Activated gamma-delta T cell treated with anti-CD3 and anti-CD28 coated beads, Interleukin-2, amount 50 U/mL, for 16 hours (primary cell): ENCODE data around the gene ILKAP.

Experiments used
- DNase-seq: peaks from one replicate; pipeline ENCODE4 v3.0.0-alpha.2; 2020; ENCODE audit warnings: low read depth

Gene ILKAP

DNA sequence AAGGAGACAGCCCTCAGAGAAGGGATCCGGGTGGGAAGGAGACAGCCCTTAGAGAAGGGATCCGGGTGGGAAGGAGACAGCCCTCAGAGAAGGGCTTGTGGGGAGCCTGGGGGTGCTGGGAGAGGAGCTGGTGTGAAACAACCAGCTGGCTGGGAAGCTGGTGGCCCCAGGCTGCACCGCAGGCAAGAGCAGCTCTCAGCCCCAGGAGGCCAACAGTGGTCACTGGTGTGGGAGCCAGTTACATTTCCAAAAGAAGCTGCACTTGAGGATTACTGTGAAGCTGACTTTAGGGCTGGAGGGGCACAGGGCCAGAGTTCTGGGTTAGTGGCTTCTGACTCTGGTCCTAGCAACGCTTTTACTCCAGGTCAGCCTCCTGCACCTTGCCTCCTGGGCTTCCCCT is 33.1 kb upstream of the ILKAP start:
- DNase-seq, result no peak

GRCh38 chr2:238235856-238236255 is 32.4 kb upstream of the ILKAP start:
- DNase-seq, result no peak

- DNase-seq, result no peak
Measured at GRCh38 chr2:238235331-238235732, 31.8 kb upstream of the ILKAP start.

- DNase-seq, result no peak
Measured at GRCh38 chr2:238233625-238234024, 30.1 kb upstream of the ILKAP start.

GRCh38 chr2:238231809-238232208 is 28.3 kb upstream of the ILKAP start:
- no peak for DNase-seq

GRCh38 chr2:238231251-238231793 is 27.8 kb upstream of the ILKAP start:
- DNase-seq, result peak; percentile 69

DNA sequence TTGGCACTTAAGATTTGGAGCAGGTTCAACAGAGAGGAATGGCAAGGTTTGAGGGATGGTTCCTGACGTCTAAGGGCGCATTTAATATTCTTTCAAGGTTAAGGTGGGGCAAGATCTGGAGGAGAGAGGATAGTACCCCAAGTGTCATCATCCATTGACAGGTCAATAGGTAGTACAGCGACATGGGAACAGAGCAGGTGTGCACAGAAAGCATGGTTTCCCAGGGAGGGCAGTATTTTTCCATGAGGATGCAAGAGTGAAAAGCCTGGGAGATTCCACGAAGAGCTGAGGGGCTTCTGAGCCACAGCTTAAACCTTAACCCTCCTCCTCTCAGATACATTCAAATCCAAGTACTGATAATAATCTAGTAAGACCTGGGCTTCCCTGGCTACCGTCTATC is 27.2 kb upstream of the ILKAP start:
- no peak for DNase-seq

DNA sequence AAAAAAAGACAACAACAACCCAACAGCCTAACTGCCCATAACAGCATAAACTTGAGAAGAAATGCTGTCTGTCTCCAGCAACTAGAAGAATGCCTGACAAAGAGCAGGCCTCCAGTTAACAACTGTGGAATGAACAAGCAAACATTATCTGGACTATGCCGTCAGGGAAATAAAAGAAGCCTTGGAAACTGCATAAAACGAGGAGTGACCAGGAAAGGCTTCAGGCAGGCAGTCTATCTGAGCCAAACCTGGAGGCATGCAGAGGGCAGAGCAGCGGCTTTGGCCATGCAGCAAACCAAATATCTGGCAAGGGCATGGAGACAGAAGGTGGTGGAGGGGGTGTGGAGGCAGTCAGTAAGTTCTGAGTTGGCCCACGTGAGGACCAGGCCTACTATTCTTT is 25.2 kb upstream of the ILKAP start:
- DNase-seq, result no peak

DNA sequence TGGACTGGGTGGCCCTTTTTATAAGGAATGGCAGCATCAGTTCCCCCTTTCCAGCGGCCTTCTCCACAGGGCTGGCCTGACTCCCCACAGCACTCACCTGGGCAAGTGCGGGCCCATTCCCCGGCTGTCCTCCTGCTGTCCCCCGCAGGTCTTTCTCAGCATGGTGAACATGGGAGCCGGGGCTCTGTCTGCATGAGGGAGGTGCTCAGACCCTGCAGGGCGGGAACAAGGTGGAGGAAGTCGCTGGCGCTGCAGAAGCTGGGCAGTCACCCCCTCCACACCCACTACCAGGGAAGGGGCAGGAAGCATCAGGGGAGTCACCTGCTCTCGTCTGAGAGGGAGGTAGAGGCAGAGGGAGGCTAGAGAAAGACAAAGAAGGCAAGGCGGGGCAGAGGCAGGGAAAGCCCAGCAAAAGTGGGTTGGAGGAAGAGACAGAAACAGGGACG is 24.1 kb upstream of the ILKAP start:
- DNase-seq, result no peak

- no peak for DNase-seq
Measured at GRCh38 chr2:238226698-238227586, 23.4 kb upstream of the ILKAP start.

GRCh38 chr2:238225911-238226697 is 22.6 kb upstream of the ILKAP start:
- DNase-seq, result no peak

DNA sequence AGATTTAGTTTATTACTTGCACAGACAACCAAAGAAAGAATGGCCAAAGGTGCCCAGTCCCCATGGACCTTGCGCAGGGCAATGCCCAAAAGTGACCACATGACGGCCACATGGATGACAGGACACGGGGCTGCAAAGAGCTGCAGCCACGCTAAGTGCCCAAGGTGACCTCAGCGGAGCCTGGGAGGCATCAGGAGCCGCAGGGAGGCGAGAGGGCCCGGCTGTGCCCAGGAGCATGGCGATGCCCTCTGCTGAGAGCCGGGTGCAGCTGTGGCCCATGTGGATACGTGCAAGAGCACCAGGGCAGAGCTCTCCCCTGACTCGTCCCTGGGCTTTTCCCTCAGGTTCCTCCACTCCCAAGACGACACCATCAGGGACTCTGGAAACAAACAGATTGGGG is 21.6 kb upstream of the ILKAP start:
- DNase-seq, result no peak

GRCh38 chr2:238224356-238225035 is 21.0 kb upstream of the ILKAP start:
- no peak for DNase-seq

- no peak for DNase-seq
Measured at GRCh38 chr2:238220892-238221521, 17.5 kb upstream of the ILKAP start.

DNA sequence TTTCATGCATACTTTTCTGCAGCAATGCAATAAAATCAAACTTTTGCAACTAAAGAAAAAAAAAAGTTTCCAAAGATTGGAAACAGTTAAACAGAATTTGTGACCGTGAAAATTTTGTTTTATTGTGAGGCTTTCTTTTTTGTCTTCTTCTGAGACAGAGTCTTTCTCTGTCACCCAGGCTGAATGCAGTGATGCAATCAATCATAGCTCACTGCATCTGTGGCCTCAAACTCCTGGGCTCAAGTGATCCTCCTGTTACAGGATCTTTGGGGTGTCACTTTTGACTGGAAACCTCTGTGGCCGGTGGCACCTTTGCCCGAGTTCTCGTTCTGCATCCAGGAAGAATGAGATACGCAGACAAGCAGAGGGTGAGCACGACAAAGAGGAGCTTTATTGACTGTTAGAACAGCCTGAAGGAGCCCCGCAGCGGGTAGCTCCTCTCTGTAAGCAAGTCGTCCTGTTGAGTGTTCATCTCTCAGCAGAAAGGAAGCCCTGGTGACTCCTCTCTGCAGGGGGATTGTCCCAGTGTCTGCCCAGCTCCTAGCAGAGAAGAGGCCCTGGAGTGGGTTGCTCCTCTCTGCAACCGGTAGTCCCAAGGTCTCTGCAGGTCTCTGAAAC is 16.9 kb upstream of the ILKAP start:
- DNase-seq, result no peak

DNA sequence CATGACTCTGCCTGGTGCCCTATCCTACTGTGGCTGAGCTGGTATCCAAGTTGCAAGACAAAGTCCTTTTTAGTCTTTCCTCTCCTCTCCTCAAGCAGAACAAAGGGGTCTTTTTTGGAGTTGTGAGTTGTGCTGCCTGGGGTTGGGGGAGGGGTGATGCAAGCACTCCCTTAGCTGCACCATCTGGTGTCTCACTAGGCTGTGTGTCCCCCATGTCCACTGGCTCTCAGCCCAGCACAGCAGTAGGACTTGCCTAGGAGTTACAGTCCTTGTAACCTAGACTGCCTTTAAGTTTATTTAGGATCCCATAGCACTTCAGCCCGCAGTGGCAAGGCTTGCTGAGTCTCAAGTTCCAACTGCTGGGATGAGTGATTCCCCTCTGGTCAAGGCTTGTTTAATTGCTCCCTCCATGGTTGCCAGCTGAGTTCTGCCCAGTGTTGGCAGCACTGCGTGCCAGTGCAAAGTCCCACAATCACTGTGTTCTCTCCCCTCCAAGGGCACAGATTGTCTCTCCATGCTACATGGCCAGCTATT is 13.2 kb upstream of the ILKAP start:
- DNase-seq, result no peak

- DNase-seq, result no peak
Measured at GRCh38 chr2:238207006-238207405, 3.5 kb upstream of the ILKAP start.

GRCh38 chr2:238203973-238204683 is 633 bp upstream of the ILKAP start:
- DNase-seq, result no peak

GRCh38 chr2:238202326-238203093 is 985 bp downstream of the ILKAP start:
- DNase-seq, result peak; percentile 8

DNA sequence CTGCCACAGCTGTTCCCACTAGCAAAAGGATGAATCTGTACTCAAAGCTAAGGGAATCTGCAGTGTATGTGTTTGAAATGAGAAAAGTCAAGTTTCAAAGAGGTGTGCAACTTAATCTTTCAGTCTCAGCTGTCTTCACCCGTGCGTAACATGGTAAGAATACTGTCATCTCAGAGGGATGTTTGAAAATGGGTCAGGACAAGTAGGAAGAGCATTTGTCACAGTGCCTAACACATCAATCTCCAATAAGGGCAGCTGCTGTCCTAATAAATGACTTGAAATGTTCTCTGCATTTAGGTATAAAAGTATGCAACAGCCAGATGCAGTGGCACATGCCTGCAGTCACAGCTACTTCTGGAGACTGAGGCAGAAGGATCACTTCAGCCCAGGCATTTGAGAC is 13.1 kb downstream of the ILKAP start:
- no peak for DNase-seq
